ENCODE measurements around the gene CNN2. TPM values are rescaled to one million over a fixed set of nuclear protein-coding genes. Genes with fewer than 3 reads are reported as not detected.

CNN2 gene
- total RNA-seq, 2 donors from 2014 or later: 47.8 to 48.5 TPM

- TF ChIP-seq, protein P1, sequence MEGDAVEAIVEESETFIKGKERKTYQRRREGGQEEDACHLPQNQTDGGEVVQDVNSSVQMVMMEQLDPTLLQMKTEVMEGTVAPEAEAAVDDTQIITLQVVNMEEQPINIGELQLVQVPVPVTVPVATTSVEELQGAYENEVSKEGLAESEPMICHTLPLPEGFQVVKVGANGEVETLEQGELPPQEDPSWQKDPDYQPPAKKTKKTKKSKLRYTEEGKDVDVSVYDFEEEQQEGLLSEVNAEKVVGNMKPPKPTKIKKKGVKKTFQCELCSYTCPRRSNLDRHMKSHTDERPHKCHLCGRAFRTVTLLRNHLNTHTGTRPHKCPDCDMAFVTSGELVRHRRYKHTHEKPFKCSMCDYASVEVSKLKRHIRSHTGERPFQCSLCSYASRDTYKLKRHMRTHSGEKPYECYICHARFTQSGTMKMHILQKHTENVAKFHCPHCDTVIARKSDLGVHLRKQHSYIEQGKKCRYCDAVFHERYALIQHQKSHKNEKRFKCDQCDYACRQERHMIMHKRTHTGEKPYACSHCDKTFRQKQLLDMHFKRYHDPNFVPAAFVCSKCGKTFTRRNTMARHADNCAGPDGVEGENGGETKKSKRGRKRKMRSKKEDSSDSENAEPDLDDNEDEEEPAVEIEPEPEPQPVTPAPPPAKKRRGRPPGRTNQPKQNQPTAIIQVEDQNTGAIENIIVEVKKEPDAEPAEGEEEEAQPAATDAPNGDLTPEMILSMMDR (IDR thresholded peaks at IDR 0.05): no peak
- Histone ChIP-seq H3K27ac (no peak overlapping the region), H3K4me1 (peaks cover 0 to 18% of the 10 kb centered on the region in 2 donors), H3K4me3 (no peak overlapping the region), H3K27me3 (peaks cover 3 to 28% of the 10 kb centered on the region in 2 donors), H3K36me3 (no peaks in the 10 kb centered on the region), H3K9me3 (no peaks in the 10 kb centered on the region)
- DNase-seq (ENCODE audit: low spot score): no peak
These were observed 23.8 kb upstream of the CNN2 start for GRCh38 chr19:1002600-1002999.

DNA sequence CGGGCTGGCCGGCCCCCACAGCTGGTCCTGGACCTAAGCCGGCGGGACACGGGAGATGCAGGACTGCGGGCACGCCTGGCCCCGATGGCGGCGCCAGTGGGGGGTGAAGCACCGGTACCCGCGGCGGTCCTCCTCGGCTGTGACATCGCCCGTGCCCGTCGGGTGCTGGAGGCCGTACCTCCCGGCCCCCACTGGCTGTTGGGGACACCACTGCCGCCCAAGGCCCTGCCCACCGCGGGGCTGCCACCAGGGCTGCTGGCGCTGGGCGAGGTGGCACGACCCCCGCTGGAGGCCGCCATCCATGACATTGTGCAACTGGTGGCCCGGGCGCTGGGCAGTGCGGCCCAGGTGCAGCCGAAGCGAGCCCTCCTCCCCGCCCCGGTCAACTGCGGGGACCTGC is 23.1 kb upstream of the CNN2 start:
- Histone ChIP-seq H3K9me3 (no peaks in the 10 kb centered on the region), H3K27ac (no peak overlapping the region), H3K4me3 (no peak overlapping the region), H3K4me1 (peaks cover 0 to 18% of the 10 kb centered on the region in 2 donors), H3K36me3 (no peaks in the 10 kb centered on the region), H3K27me3 (peaks cover 3 to 22% of the 10 kb centered on the region in 2 donors)
- TF ChIP-seq, protein P1 (IDR thresholded peaks at IDR 0.05): no peak
- no peak for DNase-seq (ENCODE audit: low spot score)

DNA sequence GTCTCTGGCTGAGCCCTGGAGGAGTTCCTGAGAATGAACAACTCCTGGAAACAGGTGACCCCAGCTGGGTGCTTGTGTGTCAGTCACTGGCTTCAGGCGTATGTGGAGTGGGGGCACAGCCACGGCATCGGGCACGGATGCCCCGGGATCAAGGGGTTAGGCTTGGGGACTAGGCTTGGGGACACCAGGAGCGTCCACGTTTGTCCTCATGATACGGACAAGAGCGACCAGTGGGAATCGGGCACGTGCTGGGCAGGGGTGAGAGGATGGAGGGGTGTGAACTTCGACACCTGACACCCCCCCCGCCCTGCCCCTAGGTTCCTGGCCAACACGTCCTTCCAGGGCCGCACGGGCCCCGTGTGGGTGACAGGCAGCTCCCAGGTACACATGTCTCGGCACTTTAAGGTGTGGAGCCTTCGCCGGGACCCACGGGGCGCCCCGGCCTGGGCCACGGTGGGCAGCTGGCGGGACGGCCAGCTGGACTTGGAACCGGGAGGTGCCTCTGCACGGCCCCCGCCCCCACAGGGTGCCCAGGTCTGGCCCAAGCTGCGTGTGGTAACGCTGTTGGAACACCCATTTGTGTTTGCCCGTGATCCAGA is 22.1 kb upstream of the CNN2 start:
- DNase-seq (ENCODE audit: low spot score): no peak
- peaks cover 4% of the 10 kb centered on the region for H3K36me3 ChIP-seq
- H3K4me3 ChIP-seq: no peak overlapping the region
- no peaks in the 10 kb centered on the region for H3K9me3 ChIP-seq
- TF ChIP-seq, protein P1 (IDR thresholded peaks at IDR 0.05): no peak
- peaks cover 0 to 18% of the 10 kb centered on the region in 2 donors for H3K4me1 ChIP-seq
- H3K27me3 ChIP-seq: peaks cover 1 to 16% of the 10 kb centered on the region in 2 donors
- no peak overlapping the region for H3K27ac ChIP-seq

DNA sequence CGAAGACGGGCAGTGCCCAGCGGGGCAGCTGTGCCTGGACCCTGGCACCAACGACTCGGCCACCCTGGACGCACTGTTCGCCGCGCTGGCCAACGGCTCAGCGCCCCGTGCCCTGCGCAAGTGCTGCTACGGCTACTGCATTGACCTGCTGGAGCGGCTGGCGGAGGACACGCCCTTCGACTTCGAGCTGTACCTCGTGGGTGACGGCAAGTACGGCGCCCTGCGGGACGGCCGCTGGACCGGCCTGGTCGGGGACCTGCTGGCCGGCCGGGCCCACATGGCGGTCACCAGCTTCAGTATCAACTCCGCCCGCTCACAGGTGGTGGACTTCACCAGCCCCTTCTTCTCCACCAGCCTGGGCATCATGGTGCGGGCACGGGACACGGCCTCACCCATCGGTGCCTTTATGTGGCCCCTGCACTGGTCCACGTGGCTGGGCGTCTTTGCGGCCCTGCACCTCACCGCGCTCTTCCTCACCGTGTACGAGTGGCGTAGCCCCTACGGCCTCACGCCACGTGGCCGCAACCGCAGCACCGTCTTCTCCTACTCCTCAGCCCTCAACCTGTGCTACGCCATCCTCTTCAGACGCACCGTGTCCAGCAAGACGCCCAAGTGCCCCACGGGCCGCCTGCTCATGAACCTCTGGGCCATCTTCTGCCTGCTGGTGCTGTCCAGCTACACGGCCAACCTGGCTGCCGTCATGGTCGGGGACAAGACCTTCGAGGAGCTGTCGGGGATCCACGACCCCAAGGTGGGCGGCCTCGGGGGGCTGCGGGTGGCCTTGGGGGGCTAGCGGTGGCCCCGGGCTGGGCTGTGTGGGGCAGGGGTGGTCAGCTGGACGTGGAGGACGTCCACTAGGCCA is 21.4 kb upstream of the CNN2 start:
- H3K27me3 ChIP-seq: peaks cover 0 to 8% of the 10 kb centered on the region in 2 donors

GRCh38 chr19:1006711-1007398 is 19.6 kb upstream of the CNN2 start:
- TF ChIP-seq, protein P1 (IDR thresholded peaks at IDR 0.05): no peak
- no peaks in the 10 kb centered on the region for H3K27me3 ChIP-seq
- no peak for DNase-seq (ENCODE audit: low spot score)
- no peaks in the 10 kb centered on the region for H3K9me3 ChIP-seq
- H3K4me3 ChIP-seq: no peak overlapping the region
- peaks cover 30% of the 10 kb centered on the region for H3K36me3 ChIP-seq
- peaks cover 0 to under 1% of the 10 kb centered on the region in 2 donors for H3K4me1 ChIP-seq
- H3K27ac ChIP-seq: no peak overlapping the region

More for the DNA sequence above, 21.4 kb upstream of the CNN2 start:
- Histone ChIP-seq H3K9me3 (no peaks in the 10 kb centered on the region), H3K36me3 (peaks cover 11% of the 10 kb centered on the region), H3K4me3 (no peak overlapping the region), H3K27ac (no peak overlapping the region), H3K4me1 (peaks cover 0 to 17% of the 10 kb centered on the region in 2 donors)
- DNase-seq (ENCODE audit: low spot score): no peak
- TF ChIP-seq, protein P1 (IDR thresholded peaks at IDR 0.05): no peak

Data from right atrium auricular region (tissue), 2 donors.